Astrocyte (in vitro differentiated cells and primary cell): ENCODE measurements around the gene NEU2.

Experiments used
- CTCF ChIP-seq: IDR thresholded peaks from 2 replicates; pipeline ENCODE4 v1.5.1; 2011; ENCODE audit warnings: low read depth, mild to moderate bottlenecking, inconsistent platforms, low read length, moderate library complexity; ENCODE audit not compliant: insufficient read depth
- EZH2 ChIP-seq: IDR thresholded peaks from 2 replicates; pipeline ENCODE4 v1.6.1; 2012; ENCODE audit warnings: mild to moderate bottlenecking, low read length, inconsistent platforms; ENCODE audit not compliant: insufficient read depth

DNA sequence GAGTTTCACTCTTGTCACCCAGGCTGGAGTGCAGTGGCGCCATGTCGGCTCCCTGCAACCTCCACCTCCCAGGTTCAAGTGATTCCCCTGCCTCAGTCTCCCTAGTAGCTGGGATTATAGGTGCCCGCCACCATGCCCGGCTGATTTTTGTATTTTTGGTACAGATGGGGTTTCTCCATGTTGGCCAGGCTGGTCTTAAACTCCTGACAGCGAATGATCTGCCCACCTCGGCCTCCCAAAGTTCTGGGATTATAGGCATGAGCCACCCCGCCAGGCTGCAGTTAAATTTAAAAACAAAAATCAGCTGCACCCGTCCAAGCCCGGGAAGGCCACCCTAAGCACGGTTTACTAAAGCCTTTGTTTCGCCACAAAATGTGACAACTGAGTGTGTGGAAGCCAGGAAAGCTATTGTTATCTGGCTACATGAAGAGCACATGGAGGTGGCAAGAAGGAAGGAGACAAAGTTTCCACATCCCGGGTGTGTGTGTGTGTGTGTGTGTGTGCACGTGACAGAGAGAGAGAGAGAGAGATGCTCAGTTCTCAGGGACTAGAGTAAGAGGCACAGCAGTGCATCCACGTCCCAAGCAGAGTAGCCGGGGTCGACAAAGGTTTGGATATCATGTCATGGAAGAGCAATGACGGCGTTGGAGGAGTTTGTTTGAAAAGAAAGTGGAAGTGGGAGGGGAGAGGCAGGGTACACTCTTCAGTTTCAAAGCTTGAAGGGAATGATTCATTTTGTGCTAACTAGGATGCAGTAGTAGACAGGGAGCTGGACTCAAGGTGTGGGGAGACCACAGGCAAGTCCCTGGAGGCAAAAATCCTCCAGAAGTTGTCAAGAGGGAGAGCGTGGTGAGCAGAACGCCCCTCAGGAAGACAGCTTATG is 47.7 kb downstream of the NEU2 start:
- no peak for TF ChIP-seq CTCF
- no peak for TF ChIP-seq EZH2
